Naive thymus-derived CD4-positive, alpha-beta T cell (primary cell): ENCODE results near the gene HNRNPA1. TPM values are rescaled to one million over a fixed set of nuclear protein-coding genes. Genes with fewer than 3 reads are reported as not detected.

ENCODE experiments used
- ATAC-seq: fragments of 150-1000 bp; cut with Tn5 transposase; 2 replicates; pipeline ENCODE4 v1.10.0; 2021; ENCODE audit warnings: mild to moderate bottlenecking, moderate library complexity
- CTCF ChIA-PET: fragments of 350-600 bp; sonication (Branson Sonifier 250); formaldehyde crosslinking; loops from one replicate; lab custom pipeline; 2021; ENCODE audit warnings: antibody characterized with exemption; lab: Charles Lee
- POLR2A ChIA-PET: fragments of 350-600 bp; sonication (Branson Sonifier 250); formaldehyde crosslinking; loops from one replicate; lab custom pipeline; 2021; ENCODE audit warnings: antibody characterized with exemption, inconsistent platforms; lab: Charles Lee
- DNase-seq, 9 donors: peaks; one replicate each; pipeline versions ENCODE4 v3.0.0 to v3.0.0-alpha.2; 2020 to 2022; ENCODE audit warnings: mixed read lengths in 1 of 9
- H3K27ac ChIP-seq: one replicate; pipeline ENCODE4 v1.7.0; 2013; ENCODE audit warnings: mild to moderate bottlenecking, low read depth, low read length, moderate library complexity
- H3K27me3 ChIP-seq, 2 donors: one replicate each; pipeline ENCODE4 v1.7.0; 2013; ENCODE audit warnings: low read length in 2 of 2, mild to moderate bottlenecking in 2 of 2, moderate library complexity in 2 of 2; ENCODE audit not compliant: control insufficient read depth in 2 of 2, insufficient read depth in 2 of 2
- H3K36me3 ChIP-seq, 3 experiments: 1 replicate in 2 of 3; 2 replicates in 1 of 3; pipeline ENCODE4 v1.7.0; 2013; ENCODE audit warnings: low read length in 3 of 3, mild to moderate bottlenecking in 3 of 3, moderate library complexity in 1 of 3; ENCODE audit not compliant: insufficient read depth in 3 of 3, control insufficient read depth in 2 of 3
- H3K4me1 ChIP-seq, 2 donors: one replicate each; pipeline ENCODE4 v1.7.0; 2013; ENCODE audit warnings: low read length in 2 of 2, mild to moderate bottlenecking in 2 of 2, moderate library complexity in 1 of 2; ENCODE audit not compliant: control insufficient read depth in 2 of 2, insufficient read depth in 2 of 2
- H3K4me3 ChIP-seq: 2 replicates; pipeline ENCODE4 v1.7.0; 2013; ENCODE audit warnings: mild to moderate bottlenecking, low read length
- H3K9me3 ChIP-seq, 3 experiments: 1 replicate in 2 of 3; 2 replicates in 1 of 3; pipeline ENCODE4 v1.7.0; 2013; ENCODE audit warnings: low read length in 3 of 3; ENCODE audit not compliant: control insufficient read depth in 2 of 3
- H3K27ac Mint-ChIP-seq, 9 donors: one replicate each; pipeline ENCODE4 v1.8.0; 2020 to 2022; ENCODE audit warnings: mixed read lengths in 9 of 9, mild to moderate bottlenecking in 8 of 9, moderate library complexity in 5 of 9, inconsistent platforms in 2 of 9
- H3K27me3 Mint-ChIP-seq, 5 donors: one replicate each; pipeline ENCODE4 v1.8.0; 2021 to 2022; ENCODE audit warnings: mixed read lengths in 5 of 5, mild to moderate bottlenecking in 1 of 5
- H3K36me3 Mint-ChIP-seq, 5 donors: one replicate each; pipeline ENCODE4 v1.8.0; 2020 to 2022; ENCODE audit warnings: mixed read lengths in 5 of 5, mild to moderate bottlenecking in 3 of 5, inconsistent platforms in 1 of 5
- H3K4me1 Mint-ChIP-seq, 7 donors: one replicate each; pipeline ENCODE4 v1.8.0; 2020 to 2022; ENCODE audit warnings: mixed read lengths in 7 of 7, mild to moderate bottlenecking in 3 of 7, inconsistent platforms in 1 of 7
- H3K4me3 Mint-ChIP-seq, 10 donors: one replicate each; pipeline ENCODE4 v1.8.0; 2020 to 2022; ENCODE audit warnings: mild to moderate bottlenecking in 10 of 10, mixed read lengths in 10 of 10, moderate library complexity in 6 of 10, inconsistent platforms in 2 of 10
- H3K9me3 Mint-ChIP-seq, 11 donors: one replicate each; pipeline ENCODE4 v1.8.0; 2020 to 2022; ENCODE audit warnings: mixed read lengths in 11 of 11, mild to moderate bottlenecking in 4 of 11, inconsistent platforms in 1 of 11, moderate library complexity in 1 of 11
- intact Hi-C, 2 donors: fragments of 100-400 bp; cut with micrococcal nuclease; formaldehyde crosslinking; loops; one replicate each; pipeline ENCODE4 v1.15.1; 2023
- polyA plus RNA-seq, 2 donors: library from polyadenylated mRNA; unstranded; fragments of 300-500 nt; fragmentation: Illumina TruSeq; gene quantifications; one replicate each; pipeline ENCODE4 v1.2.3, GENCODE V29; 2021
- total RNA-seq, 6 experiments: library from RNA in 5 of 6; stranded (reverse) in 5 of 6; gene quantifications; 1 replicate in 5 of 6; 2 replicates in 1 of 6; pipeline ENCODE4 v1.2.3 and lab custom pipeline; 2021 to 2026

Gene HNRNPA1
- total and polyA plus RNA-seq, 7 experiments from 2014 or later, result 933 to 1,660 (median 1,045) TPM

DNA sequence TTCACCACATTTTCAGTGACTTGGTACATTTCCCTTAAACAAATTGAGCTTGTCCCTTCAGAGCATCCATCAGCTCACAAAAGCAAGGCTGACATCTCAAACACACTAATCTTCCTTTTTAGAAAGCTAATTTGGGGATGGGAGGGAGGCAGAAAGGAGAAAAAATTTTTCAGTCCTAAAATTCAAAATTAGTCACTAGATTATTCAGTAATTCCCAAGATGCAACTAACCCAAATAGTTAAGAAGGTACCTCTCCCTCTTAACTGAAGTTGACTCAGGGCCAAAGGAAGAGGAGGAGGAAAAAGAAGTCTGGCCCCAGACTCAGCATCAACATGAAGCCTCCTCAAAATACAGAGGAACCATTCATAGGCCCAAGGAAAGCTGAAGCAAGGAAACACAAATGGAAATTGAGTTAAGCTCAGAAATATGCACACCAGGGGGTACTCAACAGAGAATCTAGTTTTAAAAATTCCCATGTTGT, 22.3 kb upstream of the HNRNPA1 start:
- peak overlapping the region in 2 of 9 donors; percentile 24 to 81 for H3K27ac Mint-ChIP-seq

DNA sequence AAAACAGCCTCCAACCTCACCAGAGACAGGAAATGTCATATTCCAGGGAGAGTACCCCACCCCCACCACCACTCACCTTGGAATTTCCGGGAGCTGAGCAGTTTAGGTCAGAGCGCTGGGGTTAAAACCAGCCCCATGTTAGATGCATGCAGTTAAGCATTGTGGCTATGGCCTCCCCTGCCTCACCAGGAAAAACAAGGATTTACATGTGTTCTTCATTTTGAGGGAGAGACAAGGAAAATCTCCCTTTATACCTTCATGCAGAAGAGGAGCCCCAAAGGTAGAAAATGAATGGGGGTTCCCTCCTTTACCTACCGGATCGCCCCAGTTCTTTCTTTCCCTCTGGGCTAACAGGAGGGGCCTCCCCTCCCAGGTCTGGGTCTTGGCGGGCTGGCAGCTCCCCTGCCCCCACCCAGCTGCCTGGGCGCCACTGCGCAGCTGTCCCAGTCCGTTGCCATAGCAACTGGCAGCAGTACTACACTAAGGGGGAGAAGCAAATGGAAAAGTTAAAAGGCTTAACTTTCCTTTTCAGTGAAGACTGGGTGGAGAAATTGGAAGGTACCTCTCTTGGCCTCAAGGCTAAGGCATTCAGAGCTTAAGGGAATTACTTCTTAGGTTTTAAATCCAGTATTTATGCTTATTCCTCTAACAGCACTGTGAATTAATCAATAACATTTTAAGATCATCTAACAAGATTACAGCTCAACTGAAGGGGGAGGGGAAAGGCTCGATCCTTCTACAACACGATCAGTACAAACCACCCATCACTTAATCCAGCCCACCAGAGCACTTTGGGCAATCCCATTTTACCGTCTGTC, 21.1 kb upstream of the HNRNPA1 start:
- ATAC-seq (peak; percentile 87), DNase-seq (peak; percentile 17 to 70 (median 55))
- peak overlapping the region; percentile 49 for H3K27ac ChIP-seq
- H3K36me3 ChIP-seq, result peaks cover 0 to 22% (median 0%) of the 10 kb centered on the region in 3 experiments
- Mint-ChIP-seq H3K4me3 (peak overlapping the region in 9 of 10 donors; percentile 46 to 75 (median 71)), H3K27me3 (no peaks in the 10 kb centered on the region), H3K27ac (peak overlapping the region; percentile 19 to 95 (median 78)), H3K4me1 (peaks cover 16 to 43% (median 31%) of the 10 kb centered on the region in 7 donors), H3K9me3 (no peaks in the 10 kb centered on the region), H3K36me3 (peaks cover 0 to 23% (median 10%) of the 10 kb centered on the region in 5 donors)
- H3K9me3 ChIP-seq, result no peaks in the 10 kb centered on the region
- no peak overlapping the region for H3K4me3 ChIP-seq
- ChIA-PET CTCF (interaction anchor here (1.1 to 1.2 kb wide), 3 partner anchors 112 to 156 kb away, joined by 3 to 4 read pairs (median 3); no protein-coding TSS in a partner anchor), POLR2A (interaction anchor here (0.5 to 2.8 kb wide), 8 partner anchors 8 to 1594 kb away, joined by 3 to 21 read pairs (median 3); partner anchors contain the start of genes CBX5, COPZ1 and HNRNPA1)
- intact Hi-C loops, result loop anchor here (1.0 to 2.0 kb wide), 2 partner anchors 19 to 21 kb away; partner anchors contain the start of genes CBX5 (in 1 of the 2) and HNRNPA1 (in 1 of the 2)
- H3K27me3 ChIP-seq, result no peaks in the 10 kb centered on the region
- peaks cover 0 to 19% of the 10 kb centered on the region in 2 donors for H3K4me1 ChIP-seq

More for the DNA sequence above, 22.3 kb upstream of the HNRNPA1 start:
- H3K4me1 Mint-ChIP-seq, result peaks cover 14 to 41% (median 31%) of the 10 kb centered on the region in 7 donors
- DNase-seq, result no peak
- no peak overlapping the region for H3K27ac ChIP-seq
- ChIA-PET POLR2A (interaction anchor here (0.6 to 2.8 kb wide), 5 partner anchors 10 to 69 kb away, joined by 3 to 21 read pairs (median 4); partner anchors contain the start of genes CBX5, COPZ1 and HNRNPA1), CTCF (interaction anchor here (0.6 to 1.2 kb wide), 2 partner anchors 141 to 264 kb away, joined by 3 read pairs; no protein-coding TSS in a partner anchor)
- no peak for ATAC-seq
- H3K27me3 ChIP-seq, result no peaks in the 10 kb centered on the region
- peaks cover 0 to 19% of the 10 kb centered on the region in 2 donors for H3K4me1 ChIP-seq
- no peak overlapping the region for H3K4me3 ChIP-seq
- peaks cover 0 to 30% (median 0%) of the 10 kb centered on the region in 3 experiments for H3K36me3 ChIP-seq
- no peaks in the 10 kb centered on the region for H3K9me3 ChIP-seq
- peak overlapping the region in 2 of 10 donors; percentile 0 to 25 for H3K4me3 Mint-ChIP-seq
- H3K9me3 Mint-ChIP-seq, result no peaks in the 10 kb centered on the region
- H3K36me3 Mint-ChIP-seq, result peaks cover 0 to 24% (median 10%) of the 10 kb centered on the region in 5 donors
- intact Hi-C loops, result loop anchor here in 1 of 2 donors (2.0 kb wide), 1 partner anchor 21 kb away; no protein-coding TSS in a partner anchor
- H3K27me3 Mint-ChIP-seq, result no peaks in the 10 kb centered on the region

- DNase-seq (no peak), ATAC-seq (no peak)
- Histone ChIP-seq H3K9me3 (no peaks in the 10 kb centered on the region), H3K4me3 (no peak overlapping the region), H3K4me1 (peaks cover 0 to 19% of the 10 kb centered on the region in 2 donors), H3K27ac (no peak overlapping the region), H3K27me3 (no peaks in the 10 kb centered on the region), H3K36me3 (peaks cover 0 to 6% (median 0%) of the 10 kb centered on the region in 3 experiments)
- intact Hi-C loops, result no loop called here
- Mint-ChIP-seq H3K4me1 (peaks cover 20 to 51% (median 35%) of the 10 kb centered on the region in 7 donors), H3K36me3 (peaks cover 0 to 15% (median 3%) of the 10 kb centered on the region in 5 donors), H3K27ac (peak overlapping the region in 4 of 9 donors; percentile 22 to 61 (median 52)), H3K4me3 (no peak overlapping the region), H3K27me3 (no peaks in the 10 kb centered on the region), H3K9me3 (no peaks in the 10 kb centered on the region)
- POLR2A ChIA-PET, result interaction anchor here (1.2 kb wide), 1 partner anchor 18 kb away, joined by 6 read pairs; the partner anchor contains the start of genes CBX5 and HNRNPA1
- CTCF ChIA-PET, result interaction anchor here (1.2 to 1.3 kb wide), 3 partner anchors 10 to 99 kb away, joined by 3 to 7 read pairs (median 3); no protein-coding TSS in a partner anchor
Observed at GRCh38 chr12:54261815-54262402, 18.6 kb upstream of the HNRNPA1 start.

GRCh38 chr12:54262403-54262925, 18.1 kb upstream of the HNRNPA1 start:
- peaks cover 0 to 19% of the 10 kb centered on the region in 2 donors for H3K4me1 ChIP-seq
- no peaks in the 10 kb centered on the region for H3K9me3 ChIP-seq
- intact Hi-C loops, result no loop called here
- Mint-ChIP-seq H3K27me3 (no peaks in the 10 kb centered on the region), H3K36me3 (peaks cover 0 to 11% (median 0%) of the 10 kb centered on the region in 5 donors), H3K4me3 (no peak overlapping the region), H3K9me3 (no peaks in the 10 kb centered on the region), H3K27ac (peak overlapping the region in 2 of 9 donors; percentile 41 to 50), H3K4me1 (peaks cover 20 to 53% (median 36%) of the 10 kb centered on the region in 7 donors)
- no peak overlapping the region for H3K27ac ChIP-seq
- H3K4me3 ChIP-seq, result no peak overlapping the region
- ATAC-seq (no peak), DNase-seq (no peak)
- ChIA-PET CTCF (interaction anchor here (1.2 to 1.3 kb wide), 2 partner anchors 11 to 46 kb away, joined by 3 to 7 read pairs; no protein-coding TSS in a partner anchor), POLR2A (interaction anchor here (0.6 to 1.2 kb wide), 2 partner anchors 10 to 18 kb away, joined by 3 to 6 read pairs; partner anchors contain the start of genes CBX5 and HNRNPA1)
- H3K36me3 ChIP-seq, result peaks cover 0 to under 1% (median 0%) of the 10 kb centered on the region in 3 experiments
- no peaks in the 10 kb centered on the region for H3K27me3 ChIP-seq

- no peaks in the 10 kb centered on the region for H3K9me3 ChIP-seq
- Mint-ChIP-seq H3K4me3 (no peak overlapping the region), H3K27ac (peak overlapping the region in 1 of 9 donors; percentile 34), H3K4me1 (peaks cover 12 to 42% (median 28%) of the 10 kb centered on the region in 7 donors), H3K9me3 (no peaks in the 10 kb centered on the region), H3K36me3 (peaks cover 0 to 13% (median 0%) of the 10 kb centered on the region in 5 donors), H3K27me3 (no peaks in the 10 kb centered on the region)
- intact Hi-C loops, result no loop called here
- no peak overlapping the region for H3K27ac ChIP-seq
- ChIA-PET POLR2A (interaction anchor here (0.7 to 2.5 kb wide), 4 partner anchors 9 to 31 kb away, joined by 3 to 16 read pairs (median 5); partner anchors contain the start of genes CBX5 and HNRNPA1), CTCF (interaction anchor here (0.6 to 1.4 kb wide), 7 partner anchors 11 to 114 kb away, joined by 3 to 8 read pairs (median 3); partner anchors contain the start of gene CBX5)
- no peak for ATAC-seq
- H3K4me1 ChIP-seq, result no peaks in the 10 kb centered on the region
- H3K4me3 ChIP-seq, result no peak overlapping the region
- no peaks in the 10 kb centered on the region for H3K27me3 ChIP-seq
- H3K36me3 ChIP-seq, result no peaks in the 10 kb centered on the region
- DNase-seq, result no peak
Observed at GRCh38 chr12:54265364-54265812, 15.1 kb upstream of the HNRNPA1 start.
